ENCODE data around the gene POP7.

- TF ChIP-seq YY1 (IDR thresholded peaks at IDR 0.05; ENCODE audit: insufficient read depth, insufficient read length): no peak
- no peak for TF ChIP-seq SUZ12 (IDR thresholded peaks at IDR 0.05; ENCODE audit: extremely low read depth, insufficient read depth, insufficient read length)
These were observed 47.8 kb downstream of the POP7 start for GRCh38 chr7:100753750-100754149.
